NCI-H1417 treated with DMSO at 0.1 percent for 48 hours (cell line): ENCODE results near the gene CNTNAP5.

ENCODE experiments used
- DNase-seq: peaks from one replicate; lab custom pipeline; 2025; lab: John Stamatoyannopoulos, UW

The CNTNAP5 gene

DNA sequence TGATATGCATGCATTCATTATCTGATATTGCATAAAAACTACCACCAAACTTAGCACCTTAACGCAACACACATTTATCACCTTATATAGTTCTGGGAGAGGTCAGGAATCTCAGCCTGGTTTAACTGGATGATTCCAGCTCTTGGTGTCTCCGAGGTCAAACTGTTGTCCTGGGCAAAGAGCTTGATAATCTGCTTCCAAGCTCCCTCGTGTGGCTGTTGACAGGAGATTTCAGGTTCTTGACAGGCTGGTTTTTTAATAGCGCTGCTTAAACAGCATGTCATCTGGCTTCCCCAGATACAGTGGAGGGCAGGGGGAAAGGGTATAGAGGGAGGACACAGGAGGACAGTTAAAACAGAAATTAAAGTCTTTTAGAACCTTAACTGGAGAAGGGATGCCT is 785.0 kb downstream of the CNTNAP5 start:
- no peak for DNase-seq

GRCh38 chr2:124814968-124815745 is 790.1 kb downstream of the CNTNAP5 start:
- DNase-seq: no peak

DNA sequence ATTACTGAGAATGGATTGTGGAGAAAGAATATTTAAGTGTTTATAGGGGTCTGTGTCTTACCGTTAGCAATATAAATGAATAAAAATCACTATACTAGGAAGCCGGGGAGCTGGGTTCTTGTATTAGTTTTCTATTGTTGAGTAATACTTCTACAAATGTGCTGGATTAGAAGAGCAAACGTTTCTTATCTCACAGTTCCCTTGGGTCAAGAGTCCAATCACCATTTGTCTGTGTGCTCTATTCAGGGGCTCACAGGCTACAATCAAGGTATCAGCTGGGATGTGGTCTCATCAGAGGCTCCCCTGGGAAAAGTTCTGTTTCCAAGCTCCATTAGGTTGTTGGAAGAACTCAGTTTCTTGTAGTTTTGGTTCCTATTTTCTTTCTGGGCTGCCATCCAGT is 790.9 kb downstream of the CNTNAP5 start:
- DNase-seq: no peak

GRCh38 chr2:124822516-124822915 is 797.4 kb downstream of the CNTNAP5 start:
- DNase-seq: no peak

GRCh38 chr2:124824441-124824840 is 799.4 kb downstream of the CNTNAP5 start:
- DNase-seq: no peak

- no peak for DNase-seq
Observed at GRCh38 chr2:124832521-124832920, 807.4 kb downstream of the CNTNAP5 start.

GRCh38 chr2:124834331-124834730 is 809.2 kb downstream of the CNTNAP5 start:
- DNase-seq: no peak

DNA sequence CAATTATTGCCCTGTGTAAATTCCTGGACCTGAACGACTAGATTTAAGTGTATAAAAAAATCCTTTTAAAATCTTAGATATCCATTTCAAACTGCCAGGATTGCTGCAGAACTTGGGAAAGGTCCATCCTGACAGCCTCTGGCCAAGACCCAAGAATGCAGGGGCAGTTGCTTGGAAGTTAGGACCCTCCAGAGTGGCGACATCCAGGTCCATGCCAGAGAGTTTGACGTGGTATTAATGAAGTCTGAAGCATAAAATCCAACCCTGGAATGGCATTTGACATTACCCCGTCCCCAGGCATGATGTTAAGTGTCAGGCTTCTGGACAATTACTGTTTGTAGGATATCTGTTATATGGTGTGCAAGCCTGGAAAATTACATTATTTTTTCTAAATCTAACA is 810.2 kb downstream of the CNTNAP5 start:
- DNase-seq: no peak

- no peak for DNase-seq
Observed at GRCh38 chr2:124836416-124836815, 811.3 kb downstream of the CNTNAP5 start.

GRCh38 chr2:124837496-124837895 is 812.4 kb downstream of the CNTNAP5 start:
- DNase-seq: no peak

- DNase-seq: no peak
Observed at GRCh38 chr2:124838406-124838805, 813.3 kb downstream of the CNTNAP5 start.

DNA sequence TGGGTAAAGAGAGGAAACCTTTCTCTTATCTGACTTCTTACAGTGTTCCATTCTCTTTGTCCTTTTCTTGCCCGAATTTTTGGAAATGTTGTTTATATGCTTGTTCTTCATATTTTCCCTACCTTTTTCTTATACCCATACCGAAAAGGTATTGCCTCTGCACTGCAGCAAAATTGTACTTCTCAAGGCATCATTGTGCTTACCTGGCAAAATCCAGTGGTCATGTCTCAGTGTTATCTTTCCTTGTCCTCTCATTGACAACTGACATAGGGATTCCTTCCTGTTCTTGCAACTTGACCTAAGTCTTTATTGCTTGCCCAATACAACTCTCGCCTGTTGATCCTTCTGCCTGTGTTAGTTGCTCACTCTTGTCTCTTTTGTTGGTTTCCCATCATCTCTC is 842.2 kb downstream of the CNTNAP5 start:
- DNase-seq: no peak

- DNase-seq: no peak
Observed at GRCh38 chr2:124874219-124874618, 849.1 kb downstream of the CNTNAP5 start.

- DNase-seq: no peak
Observed at GRCh38 chr2:124874676-124875075, 849.6 kb downstream of the CNTNAP5 start.

GRCh38 chr2:124875627-124876244 is 850.6 kb downstream of the CNTNAP5 start:
- DNase-seq: no peak

DNA sequence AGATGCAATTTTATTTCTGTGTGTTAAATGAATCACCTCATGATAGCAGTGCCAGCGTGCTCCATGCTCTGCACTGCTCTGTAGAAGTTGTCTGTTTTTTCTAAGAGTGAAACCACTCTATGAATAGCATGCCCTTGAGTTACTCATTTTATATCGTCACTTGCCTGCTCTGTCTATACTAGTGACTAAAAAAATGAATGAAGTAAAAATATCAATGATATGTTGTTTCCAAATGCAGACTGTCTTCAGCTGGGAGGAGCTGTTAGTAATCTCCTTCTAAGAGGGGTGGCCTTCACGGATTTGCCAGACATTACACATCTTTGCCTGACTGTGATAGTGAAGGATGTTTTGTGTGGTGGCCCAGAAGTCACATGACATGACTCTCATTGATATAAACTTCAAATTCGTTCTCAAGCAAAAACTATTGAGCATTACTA is 852.1 kb downstream of the CNTNAP5 start:
- no peak for DNase-seq

DNA sequence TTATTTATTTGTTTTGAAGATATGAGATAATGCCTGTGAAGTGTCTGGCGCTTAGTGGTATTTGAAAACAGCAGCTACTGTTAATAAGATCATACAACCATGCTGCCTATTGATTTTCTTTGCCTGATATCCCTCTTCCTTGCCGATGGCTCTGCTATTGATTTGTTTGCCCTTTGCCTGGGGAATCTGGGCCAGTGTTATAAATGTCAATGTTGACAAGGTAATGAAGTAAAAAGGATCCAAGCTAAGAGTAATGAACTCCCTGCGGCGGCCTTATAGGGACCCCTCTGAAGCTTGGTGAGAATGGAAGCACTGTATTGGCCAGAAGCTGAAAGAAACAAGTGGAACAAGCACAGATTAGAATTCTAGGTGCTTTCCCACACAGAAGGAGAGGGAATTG is 854.6 kb downstream of the CNTNAP5 start:
- DNase-seq: no peak

- DNase-seq: no peak
Observed at GRCh38 chr2:124880995-124881394, 855.9 kb downstream of the CNTNAP5 start.

- no peak for DNase-seq
Observed at GRCh38 chr2:124882423-124882822, 857.3 kb downstream of the CNTNAP5 start.

- DNase-seq: no peak
Observed at GRCh38 chr2:124883595-124883994, 858.5 kb downstream of the CNTNAP5 start.

GRCh38 chr2:124884315-124884714 is 859.2 kb downstream of the CNTNAP5 start:
- DNase-seq: no peak

DNA sequence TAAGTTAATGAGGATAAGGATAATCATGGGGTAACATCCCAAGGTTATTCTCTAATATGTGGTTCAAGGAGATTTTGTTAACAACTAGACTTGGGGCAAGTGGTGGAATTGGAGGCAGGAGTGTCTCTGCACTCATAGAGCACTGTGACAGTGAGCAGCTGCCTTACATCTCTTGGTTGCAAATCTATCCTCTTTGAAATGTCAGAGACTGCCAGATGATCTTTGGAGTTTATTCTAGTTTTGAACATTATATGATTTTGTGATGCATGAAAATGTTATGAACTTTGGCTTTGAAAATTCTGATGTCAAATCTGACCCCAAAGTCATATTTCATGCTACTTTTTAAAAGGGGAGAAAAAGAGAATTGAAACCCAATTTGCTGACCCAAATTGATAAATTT is 861.1 kb downstream of the CNTNAP5 start:
- DNase-seq: no peak

- no peak for DNase-seq
Observed at GRCh38 chr2:124887466-124887865, 862.4 kb downstream of the CNTNAP5 start.

DNA sequence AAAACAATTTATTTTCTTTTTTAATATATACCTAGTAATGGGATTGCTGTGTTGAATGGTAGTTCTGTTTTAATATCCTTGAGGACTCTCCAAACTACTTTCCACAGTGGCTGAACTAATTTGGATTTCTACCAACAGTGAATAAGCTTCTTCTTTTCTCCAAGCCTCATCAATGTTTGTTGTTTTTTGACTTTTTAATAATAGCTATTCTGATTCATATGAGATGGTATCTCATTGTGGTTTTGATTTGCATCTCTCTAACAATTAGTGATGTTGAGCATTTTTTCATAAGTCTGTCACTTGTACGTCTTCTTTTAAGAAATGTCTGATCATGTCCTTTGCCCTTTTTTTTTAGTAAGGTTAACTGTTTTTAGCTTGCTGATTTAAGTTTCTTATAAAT is 863.3 kb downstream of the CNTNAP5 start:
- DNase-seq: no peak
